HEK293T (cell line): ENCODE measurements around the gene TBC1D22A.

Experiments
- FOXA1 ChIP-seq: fragments of 450-650 bp; IDR thresholded peaks from 2 replicates; pipeline ENCODE4 v1.6.1; 2016; ENCODE audit warnings: mild to moderate bottlenecking
- FOXK2 ChIP-seq: fragments of 450-650 bp; IDR thresholded peaks from 2 replicates; pipeline ENCODE4 v1.6.1; 2016; ENCODE audit warnings: mild to moderate bottlenecking
- FOXM1 ChIP-seq: fragments of 450-650 bp; IDR thresholded peaks from 2 replicates; pipeline ENCODE4 v1.6.1; 2017; ENCODE audit warnings: mild to moderate bottlenecking, borderline replicate concordance
- NFRKB ChIP-seq: fragments of 450-650 bp; IDR thresholded peaks from 2 replicates; pipeline ENCODE4 v1.6.1; 2016; ENCODE audit warnings: mild to moderate bottlenecking, moderate library complexity
- ZNF384 ChIP-seq: fragments of 450-650 bp; IDR thresholded peaks from 2 replicates; pipeline ENCODE4 v1.6.1; 2016

DNA sequence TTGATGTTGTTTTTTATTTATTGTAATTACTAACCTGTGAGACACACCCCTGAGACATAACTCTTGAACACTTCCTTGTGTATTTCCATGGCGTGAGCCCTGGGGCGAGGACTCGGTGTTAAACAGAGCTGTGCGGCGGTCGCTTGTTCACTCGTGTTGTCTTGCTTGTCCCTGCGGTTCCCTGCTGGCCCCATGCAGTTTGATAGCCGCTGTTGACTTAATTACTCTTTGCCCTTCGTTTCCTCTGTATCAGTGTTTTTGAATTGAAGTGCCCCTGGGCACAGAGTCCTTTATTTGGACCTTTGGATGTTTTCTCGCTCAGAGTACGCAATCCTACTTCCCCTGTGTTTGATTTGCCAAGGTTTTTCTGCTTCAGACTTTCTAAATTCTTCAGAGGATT is 52.7 kb downstream of the TBC1D22A start:
- no peak for TF ChIP-seq FOXA1
- TF ChIP-seq FOXM1 = no peak
- no peak for TF ChIP-seq FOXK2
- TF ChIP-seq NFRKB = no peak
- TF ChIP-seq ZNF384 = no peak
